ENCODE data around the gene PHF13. TPM values are rescaled to one million over a fixed set of nuclear protein-coding genes. Genes with fewer than 3 reads are reported as not detected.
A peak's percentile ranks its signal among the peaks of the same experiment; 100 is the strongest.

PHF13 gene
- total and polyA plus RNA-seq, 9 of the 15 experiments (the other 6 are each of a cell fraction or from before 2014, with no cell fraction given), result 1.8 to 36.1 (median 11.7) TPM

DNA sequence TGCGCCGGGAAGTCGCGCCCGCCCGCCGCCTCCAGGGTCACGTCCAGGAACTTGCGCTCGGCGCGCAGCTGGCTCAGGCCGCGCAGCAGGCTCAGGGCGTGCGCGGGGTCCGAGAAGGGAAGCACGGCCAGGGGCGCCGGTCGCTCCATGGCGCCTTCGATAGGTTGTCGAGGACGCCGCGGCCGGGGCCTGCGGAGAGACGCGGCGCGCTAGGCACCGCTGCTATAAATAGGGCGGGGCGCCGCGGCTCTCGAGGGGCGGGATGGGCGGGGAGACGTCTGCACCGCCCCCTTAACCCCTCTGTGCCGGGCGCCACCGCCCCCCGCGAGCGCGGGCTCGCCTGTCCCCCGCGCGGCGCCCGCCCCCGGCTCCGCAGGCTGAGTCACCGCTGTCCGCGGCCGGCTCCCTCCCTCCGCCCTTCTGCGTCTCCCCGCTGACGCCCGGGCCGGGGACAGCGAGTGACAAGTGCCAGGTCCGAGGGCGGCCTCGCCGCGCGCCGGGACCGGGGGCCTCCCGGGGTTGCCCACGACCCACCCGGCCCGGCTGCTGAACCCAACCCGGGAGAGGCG is 10.8 kb upstream of the PHF13 start, which contains the start of gene KLHL21 (continued):
- TF ChIP-seq PHB2 (IDR thresholded peaks at IDR 0.05; ENCODE audit: low read depth) (no peak), PHTF2 (CRISPR knock-in tag; IDR thresholded peaks at IDR 0.05) (no peak), ZSCAN29 (IDR thresholded peaks at IDR 0.05) (no peak), HNRNPL (IDR thresholded peaks at IDR 0.05; ENCODE audit: low read depth, low read length) (no peak; the same call in 1 of the 2 replicates), ZKSCAN3 (CRISPR knock-in tag; IDR thresholded peaks at IDR 0.05) (no peak), KDM2B (CRISPR knock-in tag; IDR thresholded peaks at IDR 0.05) (peak; percentile 92), POLR3A (IDR thresholded peaks at IDR 0.05; ENCODE audit: borderline replicate concordance, extremely low read depth, insufficient read depth, insufficient read length) (no peak), CC2D1A (IDR thresholded peaks at IDR 0.05) (no peak), ZNF75A (CRISPR knock-in tag; IDR thresholded peaks at IDR 0.05) (peak; percentile 7; the same call in 1 of the 2 replicates), PRDM10 (IDR thresholded peaks at IDR 0.05; ENCODE audit: partially characterized antibody) (no peak), MAFF (IDR thresholded peaks at IDR 0.05; ENCODE audit: low read length) (no peak), CBFA2T2 (conservative IDR thresholded peaks at IDR 0.05) (no peak), NR2F6 (CRISPR knock-in tag; IDR thresholded peaks at IDR 0.05) (no peak)
- TF ChIP-seq, protein P1, sequence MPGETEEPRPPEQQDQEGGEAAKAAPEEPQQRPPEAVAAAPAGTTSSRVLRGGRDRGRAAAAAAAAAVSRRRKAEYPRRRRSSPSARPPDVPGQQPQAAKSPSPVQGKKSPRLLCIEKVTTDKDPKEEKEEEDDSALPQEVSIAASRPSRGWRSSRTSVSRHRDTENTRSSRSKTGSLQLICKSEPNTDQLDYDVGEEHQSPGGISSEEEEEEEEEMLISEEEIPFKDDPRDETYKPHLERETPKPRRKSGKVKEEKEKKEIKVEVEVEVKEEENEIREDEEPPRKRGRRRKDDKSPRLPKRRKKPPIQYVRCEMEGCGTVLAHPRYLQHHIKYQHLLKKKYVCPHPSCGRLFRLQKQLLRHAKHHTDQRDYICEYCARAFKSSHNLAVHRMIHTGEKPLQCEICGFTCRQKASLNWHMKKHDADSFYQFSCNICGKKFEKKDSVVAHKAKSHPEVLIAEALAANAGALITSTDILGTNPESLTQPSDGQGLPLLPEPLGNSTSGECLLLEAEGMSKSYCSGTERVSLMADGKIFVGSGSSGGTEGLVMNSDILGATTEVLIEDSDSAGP (CRISPR knock-in tag; IDR thresholded peaks at IDR 0.05), result no peak
- TF ChIP-seq, protein P2, sequence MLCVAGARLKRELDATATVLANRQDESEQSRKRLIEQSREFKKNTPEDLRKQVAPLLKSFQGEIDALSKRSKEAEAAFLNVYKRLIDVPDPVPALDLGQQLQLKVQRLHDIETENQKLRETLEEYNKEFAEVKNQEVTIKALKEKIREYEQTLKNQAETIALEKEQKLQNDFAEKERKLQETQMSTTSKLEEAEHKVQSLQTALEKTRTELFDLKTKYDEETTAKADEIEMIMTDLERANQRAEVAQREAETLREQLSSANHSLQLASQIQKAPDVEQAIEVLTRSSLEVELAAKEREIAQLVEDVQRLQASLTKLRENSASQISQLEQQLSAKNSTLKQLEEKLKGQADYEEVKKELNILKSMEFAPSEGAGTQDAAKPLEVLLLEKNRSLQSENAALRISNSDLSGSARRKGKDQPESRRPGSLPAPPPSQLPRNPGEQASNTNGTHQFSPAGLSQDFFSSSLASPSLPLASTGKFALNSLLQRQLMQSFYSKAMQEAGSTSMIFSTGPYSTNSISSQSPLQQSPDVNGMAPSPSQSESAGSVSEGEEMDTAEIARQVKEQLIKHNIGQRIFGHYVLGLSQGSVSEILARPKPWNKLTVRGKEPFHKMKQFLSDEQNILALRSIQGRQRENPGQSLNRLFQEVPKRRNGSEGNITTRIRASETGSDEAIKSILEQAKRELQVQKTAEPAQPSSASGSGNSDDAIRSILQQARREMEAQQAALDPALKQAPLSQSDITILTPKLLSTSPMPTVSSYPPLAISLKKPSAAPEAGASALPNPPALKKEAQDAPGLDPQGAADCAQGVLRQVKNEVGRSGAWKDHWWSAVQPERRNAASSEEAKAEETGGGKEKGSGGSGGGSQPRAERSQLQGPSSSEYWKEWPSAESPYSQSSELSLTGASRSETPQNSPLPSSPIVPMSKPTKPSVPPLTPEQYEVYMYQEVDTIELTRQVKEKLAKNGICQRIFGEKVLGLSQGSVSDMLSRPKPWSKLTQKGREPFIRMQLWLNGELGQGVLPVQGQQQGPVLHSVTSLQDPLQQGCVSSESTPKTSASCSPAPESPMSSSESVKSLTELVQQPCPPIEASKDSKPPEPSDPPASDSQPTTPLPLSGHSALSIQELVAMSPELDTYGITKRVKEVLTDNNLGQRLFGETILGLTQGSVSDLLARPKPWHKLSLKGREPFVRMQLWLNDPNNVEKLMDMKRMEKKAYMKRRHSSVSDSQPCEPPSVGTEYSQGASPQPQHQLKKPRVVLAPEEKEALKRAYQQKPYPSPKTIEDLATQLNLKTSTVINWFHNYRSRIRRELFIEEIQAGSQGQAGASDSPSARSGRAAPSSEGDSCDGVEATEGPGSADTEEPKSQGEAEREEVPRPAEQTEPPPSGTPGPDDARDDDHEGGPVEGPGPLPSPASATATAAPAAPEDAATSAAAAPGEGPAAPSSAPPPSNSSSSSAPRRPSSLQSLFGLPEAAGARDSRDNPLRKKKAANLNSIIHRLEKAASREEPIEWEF (CRISPR knock-in tag; IDR thresholded peaks at IDR 0.05), result no peak
- TF ChIP-seq, protein P3, sequence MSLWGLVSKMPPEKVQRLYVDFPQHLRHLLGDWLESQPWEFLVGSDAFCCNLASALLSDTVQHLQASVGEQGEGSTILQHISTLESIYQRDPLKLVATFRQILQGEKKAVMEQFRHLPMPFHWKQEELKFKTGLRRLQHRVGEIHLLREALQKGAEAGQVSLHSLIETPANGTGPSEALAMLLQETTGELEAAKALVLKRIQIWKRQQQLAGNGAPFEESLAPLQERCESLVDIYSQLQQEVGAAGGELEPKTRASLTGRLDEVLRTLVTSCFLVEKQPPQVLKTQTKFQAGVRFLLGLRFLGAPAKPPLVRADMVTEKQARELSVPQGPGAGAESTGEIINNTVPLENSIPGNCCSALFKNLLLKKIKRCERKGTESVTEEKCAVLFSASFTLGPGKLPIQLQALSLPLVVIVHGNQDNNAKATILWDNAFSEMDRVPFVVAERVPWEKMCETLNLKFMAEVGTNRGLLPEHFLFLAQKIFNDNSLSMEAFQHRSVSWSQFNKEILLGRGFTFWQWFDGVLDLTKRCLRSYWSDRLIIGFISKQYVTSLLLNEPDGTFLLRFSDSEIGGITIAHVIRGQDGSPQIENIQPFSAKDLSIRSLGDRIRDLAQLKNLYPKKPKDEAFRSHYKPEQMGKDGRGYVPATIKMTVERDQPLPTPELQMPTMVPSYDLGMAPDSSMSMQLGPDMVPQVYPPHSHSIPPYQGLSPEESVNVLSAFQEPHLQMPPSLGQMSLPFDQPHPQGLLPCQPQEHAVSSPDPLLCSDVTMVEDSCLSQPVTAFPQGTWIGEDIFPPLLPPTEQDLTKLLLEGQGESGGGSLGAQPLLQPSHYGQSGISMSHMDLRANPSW (CRISPR knock-in tag; IDR thresholded peaks at IDR 0.05), result peak; percentile 23; the same call in 1 of the 2 replicates

Measured in K562 (cell line).